DND-41 (cell line): ENCODE measurements around the gene CMTR1.
A peak's percentile ranks its signal among the peaks of the same experiment; 100 is the strongest.
"Not testable (repeated sequence)": the region's sequence is repeated elsewhere in the genome, so short reads cannot be mapped to it uniquely, and the experiment has no call there.

Experiments used
- ATAC-seq: fragments of 200-7000 bp; cut with Tn5 transposase; 3 replicates; pipeline ENCODE4 v1.9.1; 2021; ENCODE audit warnings: low read depth; ENCODE audit not compliant: insufficient read depth
- DNase-seq: peaks from one replicate; pipeline ENCODE4 v3.0.0-alpha.2; 2020
- H2AFZ ChIP-seq: 2 replicates; pipeline ENCODE4 v1.6.0; 2012; ENCODE audit warnings: low read depth, low read length
- H3K27ac ChIP-seq: 2 replicates; pipeline ENCODE4 v1.5.1; 2012; ENCODE audit warnings: low read length, inconsistent platforms
- H3K27me3 ChIP-seq: fragments of 200-600 bp; sonication (generic); 2 replicates; pipeline ENCODE4 v1.6.0; 2012; ENCODE audit warnings: low read length, mild to moderate bottlenecking, inconsistent platforms; ENCODE audit not compliant: insufficient read depth, poor library complexity
- H3K36me3 ChIP-seq: 2 replicates; pipeline ENCODE4 v1.5.1; 2012; ENCODE audit warnings: low read length, inconsistent platforms; ENCODE audit not compliant: insufficient read depth
- H3K4me1 ChIP-seq: 2 replicates; pipeline ENCODE4 v1.5.1; 2012; ENCODE audit warnings: mild to moderate bottlenecking, low read length; ENCODE audit not compliant: insufficient read depth
- H3K4me2 ChIP-seq: 2 replicates; pipeline ENCODE4 v1.6.0; 2012; ENCODE audit warnings: mild to moderate bottlenecking, moderate library complexity, low read length, inconsistent platforms; ENCODE audit not compliant: insufficient read depth
- H3K4me3 ChIP-seq, 2 experiments: fragments of 200-600 bp in 1 of 2; shearing (Covaris generic) in 1 of 2; 2 replicates each; pipeline ENCODE4 v1.5.1; 2012 to 2016; ENCODE audit warnings: inconsistent platforms in 2 of 2, low read length in 2 of 2, mild to moderate bottlenecking in 2 of 2, low read depth in 1 of 2, moderate library complexity in 1 of 2
- H3K79me2 ChIP-seq: 2 replicates; pipeline ENCODE4 v1.6.0; 2012; ENCODE audit warnings: low read length, inconsistent platforms; ENCODE audit not compliant: insufficient read depth
- H3K9ac ChIP-seq: 2 replicates; pipeline ENCODE4 v1.6.0; 2012; ENCODE audit warnings: low read depth, mild to moderate bottlenecking, inconsistent platforms, low read length, moderate library complexity
- H3K9me3 ChIP-seq: 2 replicates; pipeline ENCODE4 v1.5.1; 2012; ENCODE audit warnings: low read length, moderate library complexity, mild to moderate bottlenecking, inconsistent platforms; ENCODE audit not compliant: insufficient read depth, severe bottlenecking
- H4K20me1 ChIP-seq: 2 replicates; pipeline ENCODE4 v1.6.0; 2012; ENCODE audit warnings: low read length; ENCODE audit not compliant: insufficient read depth
- EZH2 ChIP-seq: IDR thresholded peaks from 3 replicates; pipeline ENCODE4 v1.6.1; 2012; ENCODE audit warnings: borderline replicate concordance, low read depth, mild to moderate bottlenecking, moderate library complexity, low read length, inconsistent platforms; ENCODE audit not compliant: severe bottlenecking
- TF ChIP-seq, protein P1 (sequence below): IDR thresholded peaks from 2 replicates; pipeline ENCODE4 v1.5.1; 2012; ENCODE audit warnings: borderline replicate concordance, low read length, moderate library complexity, mild to moderate bottlenecking; ENCODE audit not compliant: poor library complexity, severe bottlenecking; ENCODE audit errors: extremely low read depth

CMTR1 gene

DNA sequence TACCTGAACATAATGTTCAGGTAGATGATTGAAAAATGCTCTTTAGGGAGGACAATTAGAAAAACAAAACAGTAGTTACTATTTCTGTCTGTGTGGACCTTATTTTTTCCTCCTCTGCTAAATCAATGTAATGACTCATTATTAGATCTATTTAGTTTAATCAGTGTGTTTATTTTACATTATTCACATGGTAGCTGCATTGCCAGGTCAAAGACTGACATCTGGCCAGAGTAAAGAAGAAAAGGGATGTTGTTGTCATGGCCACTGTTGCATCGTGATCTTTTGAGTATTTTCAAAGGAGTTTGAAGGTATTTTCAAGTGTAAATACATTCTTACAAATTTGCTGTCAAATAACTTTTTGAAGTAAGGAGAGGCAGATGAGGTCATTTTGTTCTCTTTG, 5.9 kb downstream of the CMTR1 start:
- peaks cover 54% of the 10 kb centered on the region for H3K36me3 ChIP-seq
- no peaks in the 10 kb centered on the region for H3K9me3 ChIP-seq
- H3K79me2 ChIP-seq, result peaks cover 65% of the 10 kb centered on the region
- DNase-seq (no peak), ATAC-seq (no peak)
- no peak overlapping the region for H3K4me3 ChIP-seq
- H3K9ac ChIP-seq, result no peak overlapping the region
- no peaks in the 10 kb centered on the region for H3K27me3 ChIP-seq
- no peak overlapping the region for H3K4me2 ChIP-seq
- peaks cover 33% of the 10 kb centered on the region for H3K4me1 ChIP-seq
- TF ChIP-seq, protein P1, sequence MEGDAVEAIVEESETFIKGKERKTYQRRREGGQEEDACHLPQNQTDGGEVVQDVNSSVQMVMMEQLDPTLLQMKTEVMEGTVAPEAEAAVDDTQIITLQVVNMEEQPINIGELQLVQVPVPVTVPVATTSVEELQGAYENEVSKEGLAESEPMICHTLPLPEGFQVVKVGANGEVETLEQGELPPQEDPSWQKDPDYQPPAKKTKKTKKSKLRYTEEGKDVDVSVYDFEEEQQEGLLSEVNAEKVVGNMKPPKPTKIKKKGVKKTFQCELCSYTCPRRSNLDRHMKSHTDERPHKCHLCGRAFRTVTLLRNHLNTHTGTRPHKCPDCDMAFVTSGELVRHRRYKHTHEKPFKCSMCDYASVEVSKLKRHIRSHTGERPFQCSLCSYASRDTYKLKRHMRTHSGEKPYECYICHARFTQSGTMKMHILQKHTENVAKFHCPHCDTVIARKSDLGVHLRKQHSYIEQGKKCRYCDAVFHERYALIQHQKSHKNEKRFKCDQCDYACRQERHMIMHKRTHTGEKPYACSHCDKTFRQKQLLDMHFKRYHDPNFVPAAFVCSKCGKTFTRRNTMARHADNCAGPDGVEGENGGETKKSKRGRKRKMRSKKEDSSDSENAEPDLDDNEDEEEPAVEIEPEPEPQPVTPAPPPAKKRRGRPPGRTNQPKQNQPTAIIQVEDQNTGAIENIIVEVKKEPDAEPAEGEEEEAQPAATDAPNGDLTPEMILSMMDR, result no peak
- TF ChIP-seq EZH2, result no peak
- no peak overlapping the region for H2AFZ ChIP-seq
- no peak overlapping the region for H3K27ac ChIP-seq
- H4K20me1 ChIP-seq, result no peaks in the 10 kb centered on the region; the same call in 1 of the 2 replicates

- no peaks in the 10 kb centered on the region for H3K27me3 ChIP-seq
- H3K36me3 ChIP-seq, result peaks cover 62% of the 10 kb centered on the region
- ATAC-seq, result no peak
- peaks cover 37% of the 10 kb centered on the region for H3K79me2 ChIP-seq
- no peak overlapping the region; the same call in 1 of the 2 replicates for H3K27ac ChIP-seq
- no peak overlapping the region for H3K9ac ChIP-seq
- H3K4me2 ChIP-seq, result no peak overlapping the region
- no peak overlapping the region for H3K4me3 ChIP-seq
- H3K4me1 ChIP-seq, result peaks cover 15% of the 10 kb centered on the region
- DNase-seq, result no peak
- no peaks in the 10 kb centered on the region for H4K20me1 ChIP-seq
- no peak overlapping the region for H2AFZ ChIP-seq
- no peaks in the 10 kb centered on the region for H3K9me3 ChIP-seq
- TF ChIP-seq, protein P1, result no peak
- TF ChIP-seq EZH2, result no peak
These were observed 8.6 kb downstream of the CMTR1 start for GRCh38 chr6:37441651-37442050.

- peaks cover 31% of the 10 kb centered on the region for H3K79me2 ChIP-seq
- peak overlapping the region; percentile 42 for H3K9ac ChIP-seq
- DNase-seq (no peak), ATAC-seq (peak; percentile 78)
- H3K9me3 ChIP-seq, result no peaks in the 10 kb centered on the region
- H3K27ac ChIP-seq, result peak overlapping the region; percentile 75
- peak overlapping the region in 1 of 2 experiments; percentile 46; a peak in 3 of 4 replicates for H3K4me3 ChIP-seq
- H3K4me2 ChIP-seq, result peak overlapping the region; percentile 64
- H3K36me3 ChIP-seq, result peaks cover 63% of the 10 kb centered on the region
- no peak overlapping the region for H2AFZ ChIP-seq
- H3K4me1 ChIP-seq, result peaks cover 15% of the 10 kb centered on the region
- no peaks in the 10 kb centered on the region for H4K20me1 ChIP-seq
- no peaks in the 10 kb centered on the region for H3K27me3 ChIP-seq
- TF ChIP-seq, protein P1, result no peak
- no peak for TF ChIP-seq EZH2
These were observed 9.6 kb downstream of the CMTR1 start for GRCh38 chr6:37442416-37443215.

- DNase-seq, H4K20me1 ChIP-seq, H3K27me3 ChIP-seq, H2AFZ ChIP-seq, ATAC-seq, H3K9me3 ChIP-seq: not testable (repeated sequence)
- H3K4me1 ChIP-seq, result peaks cover 15% of the 10 kb centered on the region
- H3K9ac ChIP-seq, result peak overlapping the region; percentile 42
- H3K4me3 ChIP-seq, result peak overlapping the region in 1 of 2 experiments; percentile 46; a peak in 2 of 4 replicates
- H3K79me2 ChIP-seq, result peaks cover 28% of the 10 kb centered on the region
- H3K4me2 ChIP-seq, result peak overlapping the region; percentile 64
- H3K27ac ChIP-seq, result peak overlapping the region; percentile 75
- H3K36me3 ChIP-seq, result peaks cover 60% of the 10 kb centered on the region
These were observed 10.2 kb downstream of the CMTR1 start for GRCh38 chr6:37443216-37443542.
